ENCODE results near the gene ALOXE3. TPM values are rescaled to one million over a fixed set of nuclear protein-coding genes. Genes with fewer than 3 reads are reported as not detected.
A peak's percentile ranks its signal among the peaks of the same experiment; 100 is the strongest.

The ALOXE3 gene
- total RNA-seq, 1 donor from 2014 or later = not detected

- TF ChIP-seq CTCF (IDR thresholded peaks at IDR 0.05) = no peak
- Mint-ChIP-seq H3K4me1 (peaks cover 71% of the 10 kb centered on the region), H3K27me3 (peaks cover 36% of the 10 kb centered on the region), H3K27ac (peak within 1 kb of the TSS; percentile 61), H3K36me3 (ENCODE audit: low read depth) (peaks cover 17% of the 10 kb centered on the region), H3K4me3 (peak within 1 kb of the TSS; percentile 93), H3K9me3 (no peaks in the 10 kb centered on the region)
- DNase-seq = no peak
- ChIA-PET CTCF (interaction anchor here (0.8 to 2.3 kb wide), 7 partner anchors 14 to 52 kb away, joined by 3 to 8 read pairs (median 3); no protein-coding TSS in a partner anchor), POLR2A (interaction anchor here (0.8 to 5.2 kb wide), 13 partner anchors 10 to 267 kb away, joined by 3 to 46 read pairs (median 5); partner anchors contain the start of genes CTC1, NAA38 and SLC25A35)
- ATAC-seq (ENCODE audit: low read depth) = no peak
- intact Hi-C loops (cut with micrococcal nuclease) = no loop called here
Measured at GRCh38 chr17:8123695-8124349, 5.5 kb upstream of the ALOXE3 start, which contains the start of gene HES7. Gene HES7, minus strand, starts transcription at chr17:8124106. Its CDS starts 22 bp downstream, at chr17:8124084.

GRCh38 chr17:8122924-8123694 is 4.8 kb upstream of the ALOXE3 start:
- ChIA-PET CTCF (interaction anchor here (0.8 to 2.3 kb wide), 3 partner anchors 14 to 35 kb away, joined by 3 to 8 read pairs (median 4); no protein-coding TSS in a partner anchor), POLR2A (interaction anchor here (0.6 to 5.2 kb wide), 12 partner anchors 10 to 1924 kb away, joined by 3 to 46 read pairs (median 6); partner anchors contain the start of genes CTC1 and NAA38)
- peaks cover 18% of the 10 kb centered on the region for H3K36me3 Mint-ChIP-seq (ENCODE audit: low read depth)
- ATAC-seq (ENCODE audit: low read depth) = no peak
- peak; percentile 37 for DNase-seq
- intact Hi-C loops (cut with micrococcal nuclease) = no loop called here
- TF ChIP-seq CTCF (IDR thresholded peaks at IDR 0.05) = no peak
- peak overlapping the region; percentile 93 for H3K4me3 Mint-ChIP-seq
- H3K4me1 Mint-ChIP-seq = peaks cover 79% of the 10 kb centered on the region
- H3K27ac Mint-ChIP-seq = peak overlapping the region; percentile 61
- no peaks in the 10 kb centered on the region for H3K9me3 Mint-ChIP-seq
- peaks cover 42% of the 10 kb centered on the region for H3K27me3 Mint-ChIP-seq

GRCh38 chr17:8122422-8122923 is 4.2 kb upstream of the ALOXE3 start:
- peaks cover 18% of the 10 kb centered on the region for H3K36me3 Mint-ChIP-seq (ENCODE audit: low read depth)
- no peak for DNase-seq
- no peaks in the 10 kb centered on the region for H3K9me3 Mint-ChIP-seq
- peak overlapping the region; percentile 93 for H3K4me3 Mint-ChIP-seq
- TF ChIP-seq CTCF (IDR thresholded peaks at IDR 0.05) = no peak
- no peak overlapping the region for H3K27ac Mint-ChIP-seq
- peaks cover 47% of the 10 kb centered on the region for H3K27me3 Mint-ChIP-seq
- CTCF ChIA-PET = interaction anchor here (0.8 to 2.3 kb wide), 3 partner anchors 15 to 35 kb away, joined by 3 to 8 read pairs (median 4); no protein-coding TSS in a partner anchor
- ATAC-seq (ENCODE audit: low read depth) = no peak
- POLR2A ChIA-PET = interaction anchor here (0.6 to 5.2 kb wide), 13 partner anchors 12 to 1924 kb away, joined by 3 to 46 read pairs (median 6); partner anchors contain the start of gene CTC1
- intact Hi-C loops (cut with micrococcal nuclease) = no loop called here
- peaks cover 85% of the 10 kb centered on the region for H3K4me1 Mint-ChIP-seq

- TF ChIP-seq CTCF (IDR thresholded peaks at IDR 0.05) = no peak
- POLR2A ChIA-PET = interaction anchor here (0.6 to 5.2 kb wide), 11 partner anchors 13 to 126 kb away, joined by 3 to 46 read pairs (median 6); partner anchors contain the start of gene CTC1
- H3K36me3 Mint-ChIP-seq (ENCODE audit: low read depth) = peaks cover 18% of the 10 kb centered on the region
- peak overlapping the region; percentile 93 for H3K4me3 Mint-ChIP-seq
- peak; percentile 4 for ATAC-seq (ENCODE audit: low read depth)
- peak; percentile 60 for DNase-seq
- no peaks in the 10 kb centered on the region for H3K9me3 Mint-ChIP-seq
- CTCF ChIA-PET = interaction anchor here (1.1 to 2.3 kb wide), 2 partner anchors 15 to 17 kb away, joined by 3 to 8 read pairs; no protein-coding TSS in a partner anchor
- H3K27ac Mint-ChIP-seq = no peak overlapping the region
- peaks cover 44% of the 10 kb centered on the region for H3K27me3 Mint-ChIP-seq
- intact Hi-C loops (cut with micrococcal nuclease) = no loop called here
- peaks cover 81% of the 10 kb centered on the region for H3K4me1 Mint-ChIP-seq
Measured at GRCh38 chr17:8121681-8122421, 3.5 kb upstream of the ALOXE3 start.

Measured in activated B cell treated with CpG ODN at 0.5 μM for 24 hours (primary cell).